Bronchial epithelial cell (primary cell): Measurements from ENCODE around the gene SIGLEC1. TPM values are rescaled to one million over a fixed set of nuclear protein-coding genes. Genes with fewer than 3 reads are reported as not detected.
A peak's percentile ranks its signal among the peaks of the same experiment; 100 is the strongest.

Experiments used
- DNase-seq: peaks from one replicate; pipeline ENCODE4 v3.0.0-alpha.2; 2010; ENCODE audit warnings: low read depth
- FAIRE-seq: peaks from 2 replicates; lab custom pipeline; 2011; peaks lifted over from hg19 to GRCh38; lab: Jason Lieb, UNC
- H3K27me3 ChIP-seq: 2 replicates; pipeline ENCODE4 v1.5.1; 2011; ENCODE audit warnings: low read length; ENCODE audit not compliant: control insufficient read depth, insufficient read depth
- H3K36me3 ChIP-seq: 2 replicates; pipeline ENCODE4 v1.5.1; 2011; ENCODE audit warnings: low read length; ENCODE audit not compliant: control insufficient read depth, insufficient read depth
- H3K4me3 ChIP-seq: 2 replicates; pipeline ENCODE4 v1.5.1; 2011; ENCODE audit warnings: mild to moderate bottlenecking, low read depth, low read length, control low read depth
- CTCF ChIP-seq: IDR thresholded peaks from 2 replicates; pipeline ENCODE4 v1.5.1; 2011; ENCODE audit warnings: mild to moderate bottlenecking, moderate library complexity, low read length, control low read depth, inconsistent platforms; ENCODE audit not compliant: insufficient read depth, severe bottlenecking
- total RNA-seq: library from RNA; depleted of rRNA; stranded (reverse); fragments of >200 nt; gene quantifications from 2 replicates; pipeline ENCODE4 v1.2.1, GENCODE V29; 2014

SIGLEC1 gene
- total RNA-seq, 1 donor from 2014 or later: not detected

DNA sequence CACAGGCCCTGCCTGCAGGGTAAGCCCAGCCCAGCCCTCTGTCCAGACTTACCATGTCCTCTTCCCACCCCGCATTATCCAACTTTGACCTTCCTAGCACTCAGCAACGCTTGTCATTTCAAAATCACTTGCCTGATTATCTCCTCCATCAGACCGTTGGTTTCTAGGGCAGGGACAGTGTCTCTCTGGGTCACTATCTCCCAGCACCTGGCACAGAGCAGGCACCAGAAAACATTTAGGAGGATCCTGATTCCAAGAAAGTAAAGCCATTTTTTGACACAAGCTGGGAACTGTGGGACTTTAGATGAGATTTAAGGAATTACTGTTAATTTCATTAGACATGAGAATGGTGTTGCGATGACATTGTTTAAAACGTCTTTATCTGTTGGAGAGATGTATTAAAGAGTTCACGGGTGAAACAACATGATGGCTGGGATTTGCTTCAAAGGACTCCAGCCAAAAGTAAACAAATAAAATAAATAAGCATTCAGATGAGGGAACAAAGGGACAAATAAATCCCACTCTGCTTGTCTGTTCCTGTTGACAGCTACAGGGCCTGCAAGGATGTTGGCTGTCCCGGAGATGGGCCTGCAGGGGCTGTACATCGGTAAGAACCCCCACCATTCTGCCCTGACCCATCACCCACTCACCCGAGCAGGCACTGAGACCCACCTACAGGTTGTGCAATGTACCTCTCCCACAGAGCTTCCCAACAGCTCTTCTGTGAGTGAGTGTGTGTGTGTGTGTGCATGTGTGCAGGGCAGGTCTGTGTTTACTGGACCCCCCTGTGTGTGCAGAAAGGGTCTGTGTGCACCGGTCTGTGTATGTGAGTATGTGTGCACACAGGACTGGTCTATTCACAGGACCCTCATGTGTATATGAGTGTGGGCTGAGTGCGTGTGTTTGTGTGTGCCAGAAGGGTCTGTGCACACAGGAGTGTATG is 26.0 kb upstream of the SIGLEC1 start:
- Histone ChIP-seq H3K4me3 (no peak overlapping the region), H3K36me3 (no peaks in the 10 kb centered on the region), H3K27me3 (peaks cover 3% of the 10 kb centered on the region)
- no peak for TF ChIP-seq CTCF
- DNase-seq (no peak), FAIRE-seq (peak; percentile 89)

- TF ChIP-seq CTCF: no peak
- H3K27me3 ChIP-seq: peaks cover 3% of the 10 kb centered on the region
- no peaks in the 10 kb centered on the region for H3K36me3 ChIP-seq
- FAIRE-seq (peak; percentile 32), DNase-seq (no peak)
- no peak overlapping the region for H3K4me3 ChIP-seq
Observed at GRCh38 chr20:3735768-3736167, 23.4 kb upstream of the SIGLEC1 start.

GRCh38 chr20:3734111-3734843 is 21.9 kb upstream of the SIGLEC1 start:
- no peak for TF ChIP-seq CTCF

GRCh38 chr20:3733119-3733995 is 21.0 kb upstream of the SIGLEC1 start:
- peaks cover 2% of the 10 kb centered on the region for H3K27me3 ChIP-seq
- DNase-seq (no peak), FAIRE-seq (no peak)
- H3K36me3 ChIP-seq: no peaks in the 10 kb centered on the region
- no peak overlapping the region for H3K4me3 ChIP-seq
- no peak for TF ChIP-seq CTCF

More at GRCh38 chr20:3734111-3734843, 21.9 kb upstream of the SIGLEC1 start:
- DNase-seq: no peak
- FAIRE-seq: peak; percentile 13
- H3K4me3 ChIP-seq: no peak overlapping the region
- H3K27me3 ChIP-seq: peaks cover 2% of the 10 kb centered on the region
- H3K36me3 ChIP-seq: no peaks in the 10 kb centered on the region

DNA sequence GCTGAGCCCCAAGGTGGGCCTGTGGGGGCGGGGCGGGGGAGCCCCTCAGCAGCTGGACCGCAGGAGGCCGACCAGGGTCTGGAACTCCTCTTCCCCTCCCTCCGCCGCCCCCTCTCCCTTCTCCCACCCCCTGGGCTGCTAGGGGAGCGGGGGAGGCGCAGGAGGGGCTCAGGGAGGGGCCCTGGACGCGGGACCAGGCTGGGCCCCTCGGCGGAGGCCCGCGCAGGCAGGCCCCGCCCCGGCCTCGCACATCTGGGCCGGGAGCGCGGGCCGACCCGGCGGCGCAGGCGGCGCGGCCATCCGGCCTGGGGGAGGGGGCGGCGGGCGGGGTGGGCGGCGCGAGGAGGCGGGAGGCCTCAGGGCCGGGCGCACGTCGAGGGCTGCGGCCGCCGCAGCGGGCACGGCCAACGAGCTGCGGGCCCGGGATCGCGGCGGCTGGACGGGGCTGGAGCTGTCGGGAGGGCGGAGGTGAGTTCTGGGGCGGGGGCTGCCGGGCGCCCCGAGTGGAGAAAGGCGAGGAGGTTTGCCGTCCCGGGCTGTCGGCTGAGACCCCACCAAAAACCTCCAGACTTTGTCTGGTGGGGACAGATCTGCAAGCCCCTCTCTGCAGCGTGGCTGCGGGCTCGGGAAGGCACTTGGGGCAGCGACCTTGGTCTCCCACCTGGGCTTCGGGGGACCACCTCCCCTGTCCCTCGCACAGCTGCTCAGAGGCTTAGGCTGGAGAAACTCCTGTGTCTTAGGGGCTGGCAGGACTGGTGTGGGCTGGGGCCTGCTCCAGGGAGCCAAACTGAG is 20.1 kb upstream of the SIGLEC1 start, which contains the start of gene HSPA12B:
TSS of gene HSPA12B (plus strand) at position 359 of the 792 bp plus-strand sequence. CDS start 5,990 bp downstream, outside the sequence.
- H3K27me3 ChIP-seq: peaks cover 3% of the 10 kb centered on the region
- no peak within 1 kb of the TSS for H3K4me3 ChIP-seq
- FAIRE-seq (no peak), DNase-seq (no peak)
- no peak for TF ChIP-seq CTCF
- no peaks in the 10 kb centered on the region for H3K36me3 ChIP-seq
